GM12878 (cell line): ENCODE measurements around the gene TAS2R41.

Source experiments
- ATF7 ChIP-seq: fragments of 450-650 bp; IDR thresholded peaks from 2 replicates; pipeline ENCODE4 v1.6.1; 2016; ENCODE audit warnings: low read depth, mild to moderate bottlenecking
- CTCF ChIP-seq, 3 experiments: IDR thresholded peaks in 2 of 3; conservative IDR thresholded peaks in 1 of 3; 2 replicates each; pipeline ENCODE4 v1.5.1; 2011; ENCODE audit warnings: low read depth in 3 of 3, low read length in 3 of 3, mild to moderate bottlenecking in 3 of 3, control low read depth in 2 of 3, moderate library complexity in 2 of 3, inconsistent platforms in 1 of 3, mixed read lengths in 1 of 3; ENCODE audit not compliant: control insufficient read depth in 2 of 3, insufficient read depth in 1 of 3; ENCODE audit errors: extremely low read depth in 1 of 3
- EZH2 ChIP-seq: IDR thresholded peaks from 2 replicates; pipeline ENCODE4 v1.6.1; 2012; ENCODE audit warnings: low read depth, mild to moderate bottlenecking, control low read depth, inconsistent platforms, low read length, borderline replicate concordance; ENCODE audit not compliant: control insufficient read depth
- HDAC2 ChIP-seq: fragments of 200-600 bp; sonication (generic); IDR thresholded peaks from 2 replicates; pipeline ENCODE4 v1.6.1; 2017
- MAX ChIP-seq: IDR thresholded peaks from 2 replicates; pipeline ENCODE4 v1.6.1; 2012; ENCODE audit warnings: low read depth, low read length, improper control_type of control experiment
- NR2C2 ChIP-seq: IDR thresholded peaks from 2 replicates; pipeline ENCODE4 v1.6.1; 2011; ENCODE audit warnings: borderline replicate concordance, low read depth; ENCODE audit not compliant: control insufficient read depth, insufficient read length
- POLR2AphosphoS5 ChIP-seq: IDR thresholded peaks from 2 replicates; pipeline ENCODE4 v1.6.1; 2011; ENCODE audit warnings: mild to moderate bottlenecking, low read length, inconsistent platforms
- RFX5 ChIP-seq: IDR thresholded peaks from 2 replicates; pipeline ENCODE4 v1.6.1; 2011; ENCODE audit warnings: low read depth, low read length, improper control_type of control experiment
- SKIL ChIP-seq: fragments of 450-650 bp; IDR thresholded peaks from 2 replicates; pipeline ENCODE4 v1.6.1; 2017; ENCODE audit warnings: mild to moderate bottlenecking, low read depth, inconsistent platforms; ENCODE audit not compliant: poor library complexity, severe bottlenecking
- TAF1 ChIP-seq: IDR thresholded peaks from 2 replicates; pipeline ENCODE4 v1.6.1; 2011; ENCODE audit warnings: mild to moderate bottlenecking, low read depth, low read length, borderline replicate concordance
- USF2 ChIP-seq: IDR thresholded peaks from 2 replicates; pipeline ENCODE4 v1.6.1; 2011; ENCODE audit warnings: low read depth, low read length, improper control_type of control experiment, borderline replicate concordance
- ZBTB11 ChIP-seq: fragments of 450-650 bp; formaldehyde crosslinking; IDR thresholded peaks from 2 replicates; pipeline ENCODE4 v1.5.0; 2022; ENCODE audit warnings: mild to moderate bottlenecking, missing genetic modification characterization
- ZNF274 ChIP-seq: IDR thresholded peaks from one replicate; pipeline ENCODE4 v1.8.0; 2011; ENCODE audit not compliant: insufficient read length, insufficient read depth

GRCh38 chr7:143514995-143515735 lies 37.5 kb downstream of the TAS2R41 start:
- TF ChIP-seq CTCF (IDR thresholded peaks at IDR 0.05 in 2 of 3, conservative IDR thresholded peaks at IDR 0.05 in 1 of 3; ENCODE audit: control insufficient read depth in 2 of 3, extremely low read depth in 1 of 3, insufficient read depth in 1 of 3, low read depth in 3 of 3, low read length in 3 of 3) (no peak), MAX (no peak), RFX5 (no peak), POLR2AphosphoS5 (no peak), NR2C2 (no peak), TAF1 (no peak), EZH2 (no peak), USF2 (no peak), ZNF274 (no peak), HDAC2 (no peak), SKIL (no peak), ATF7 (no peak), ZBTB11 (CRISPR knock-in tag) (no peak)
